GM12891 (cell line): ENCODE results near the gene RNF31.

Source experiments
- DNase-seq: peaks from one replicate; pipeline ENCODE4 v3.0.0; 2011; ENCODE audit warnings: low spot score; ENCODE audit not compliant: insufficient read length
- FAIRE-seq: peaks from 2 replicates; lab custom pipeline; 2011; peaks lifted over from hg19 to GRCh38; lab: Jason Lieb, UNC
- PAX5 ChIP-seq: IDR thresholded peaks from 2 replicates; pipeline ENCODE4 v1.6.1; 2011; ENCODE audit warnings: low read length, moderate library complexity, mild to moderate bottlenecking; ENCODE audit not compliant: insufficient read depth, severe bottlenecking
- POLR2A ChIP-seq: IDR thresholded peaks from 2 replicates; pipeline ENCODE4 v1.6.1; 2011; ENCODE audit warnings: low read depth, low read length, control low read depth
- POLR2AphosphoS5 ChIP-seq: IDR thresholded peaks from 2 replicates; pipeline ENCODE4 v1.6.1; 2011; ENCODE audit warnings: low read depth, low read length, control low read depth
- POU2F2 ChIP-seq: IDR thresholded peaks from 2 replicates; pipeline ENCODE4 v1.6.1; 2011; ENCODE audit warnings: low read depth, mild to moderate bottlenecking, control low read depth, low read length, moderate library complexity
- SPI1 ChIP-seq: IDR thresholded peaks from 2 replicates; pipeline ENCODE4 v1.6.1; 2011; ENCODE audit warnings: low read depth, low read length, control low read depth
- TAF1 ChIP-seq: IDR thresholded peaks from 2 replicates; pipeline ENCODE4 v1.6.1; 2011; ENCODE audit warnings: low read depth, low read length, control low read depth

RNF31 gene

GRCh38 chr14:24188251-24189058 lies 41.2 kb downstream of the RNF31 start, which contains the start of gene IPO4:
IPO4 (minus strand) TSS chr14:24188816; CDS start chr14:24188787, 29 bp downstream.
- TF ChIP-seq TAF1 (peak; percentile 73), POLR2AphosphoS5 (peak; percentile 95), POU2F2 (peak; percentile 92), SPI1 (peak; percentile 42), POLR2A (peak; percentile 96), PAX5 (peak; percentile 32)
- FAIRE-seq (peak; percentile 89), DNase-seq (peak; percentile 99)

- TF ChIP-seq TAF1: no peak
- no peak for TF ChIP-seq POU2F2
- no peak for TF ChIP-seq PAX5
- TF ChIP-seq SPI1: no peak
- TF ChIP-seq POLR2A: no peak
- no peak for TF ChIP-seq POLR2AphosphoS5
- FAIRE-seq: no peak
- no peak for DNase-seq
Observed at GRCh38 chr14:24189059-24189375, 41.7 kb downstream of the RNF31 start.

- DNase-seq (no peak), FAIRE-seq (no peak)
- no peak for TF ChIP-seq SPI1
- TF ChIP-seq POLR2AphosphoS5: no peak
Observed at GRCh38 chr14:24189460-24189859, 42.2 kb downstream of the RNF31 start.

GRCh38 chr14:24190416-24190815 lies 43.1 kb downstream of the RNF31 start:
- TF ChIP-seq POU2F2 (no peak), POLR2AphosphoS5 (no peak), POLR2A (no peak), SPI1 (no peak), PAX5 (no peak), TAF1 (no peak)
- DNase-seq (no peak), FAIRE-seq (no peak)

GRCh38 chr14:24192933-24193332 lies 45.6 kb downstream of the RNF31 start:
- DNase-seq: no peak
- FAIRE-seq: no peak
- TF ChIP-seq POLR2AphosphoS5 (no peak), POLR2A (no peak), POU2F2 (no peak), SPI1 (no peak), PAX5 (no peak), TAF1 (no peak)

- FAIRE-seq: no peak
Observed at GRCh38 chr14:24194186-24194872, 47.0 kb downstream of the RNF31 start.

GRCh38 chr14:24194873-24195185 lies 47.5 kb downstream of the RNF31 start:
- TF ChIP-seq POLR2AphosphoS5 (no peak), POLR2A (no peak), PAX5 (no peak), TAF1 (no peak), POU2F2 (no peak), SPI1 (no peak)
- FAIRE-seq (no peak), DNase-seq (no peak)

More at GRCh38 chr14:24194186-24194872, 47.0 kb downstream of the RNF31 start:
- no peak for DNase-seq
- TF ChIP-seq POLR2AphosphoS5 (no peak), POLR2A (no peak), POU2F2 (no peak)

GRCh38 chr14:24195186-24196070 lies 48.1 kb downstream of the RNF31 start, which contains the start of gene TM9SF1:
TM9SF1 (minus strand) TSS chr14:24195441; CDS start chr14:24195019, 422 bp downstream.
- FAIRE-seq: peak; percentile 96
- peak; percentile 35; the same call in 1 of the 2 replicates for TF ChIP-seq SPI1
- TF ChIP-seq POU2F2: peak; percentile 12; the same call in 1 of the 2 replicates
- no peak for TF ChIP-seq PAX5
- TF ChIP-seq POLR2A: peak; percentile 54; the same call in 1 of the 2 replicates
- TF ChIP-seq POLR2AphosphoS5: peak; percentile 45; the same call in 1 of the 2 replicates
- no peak; the same call in 1 of the 2 replicates for TF ChIP-seq TAF1
- peak; percentile 95 for DNase-seq

- TF ChIP-seq POU2F2: no peak
- TF ChIP-seq SPI1: peak; percentile 70
- DNase-seq (no peak), FAIRE-seq (no peak)
Observed at GRCh38 chr14:24196071-24197055, 49.1 kb downstream of the RNF31 start.

GRCh38 chr14:24197056-24197450 lies 49.8 kb downstream of the RNF31 start:
- FAIRE-seq (no peak), DNase-seq (no peak)
- TF ChIP-seq POLR2A (no peak), SPI1 (0 out of 2 replicates have a peak, but pooled peaks have one; percentile 0)
